Lower leg skin (tissue), 3 donors: ENCODE data around the gene TACR2.

Source experiments
- CTCF ChIP-seq, 3 donors: fragments of 450-650 bp; IDR thresholded peaks; one replicate each; pipeline ENCODE4 v1.5.1; 2016; ENCODE audit warnings: antibody characterized with exemption in 3 of 3, mild to moderate bottlenecking in 3 of 3, moderate library complexity in 2 of 3
- POLR2A ChIP-seq, 2 donors: fragments of 450-650 bp; IDR thresholded peaks; one replicate each; pipeline ENCODE4 v1.6.1; 2016 to 2017; ENCODE audit warnings: antibody characterized with exemption in 2 of 2, mild to moderate bottlenecking in 1 of 2, moderate library complexity in 1 of 2

GRCh38 chr10:69464801-69465401, 48.2 kb upstream of the TACR2 start:
- TF ChIP-seq CTCF (IDR thresholded peaks at IDR 0.05) (no peak), POLR2A (IDR thresholded peaks at IDR 0.05) (no peak)
